HG02884 (cell line): ENCODE data around the gene ZDHHC8.
"Not testable (repeated sequence)": the region's sequence is repeated elsewhere in the genome, so short reads cannot be mapped to it uniquely, and the experiment has no call there.

ENCODE experiments used
- ATAC-seq: cut with Tn5 transposase; IDR thresholded peaks from one replicate; pipeline ENCODE4 v1.9.1; 2021; ENCODE audit warnings: mild to moderate bottlenecking, moderate library complexity; ENCODE audit not compliant: unreplicated experiment

The ZDHHC8 gene

GRCh38 chr22:20157430-20158183, 26.0 kb downstream of the ZDHHC8 start:
- ATAC-seq: no peak

- no peak for ATAC-seq
Measured at GRCh38 chr22:20158391-20159036, 26.9 kb downstream of the ZDHHC8 start.

- no peak for ATAC-seq
Measured at GRCh38 chr22:20159076-20159475, 27.5 kb downstream of the ZDHHC8 start.

GRCh38 chr22:20159531-20159930, 27.9 kb downstream of the ZDHHC8 start:
- not testable (repeated sequence) for ATAC-seq

- ATAC-seq: no peak
Measured at GRCh38 chr22:20160041-20160440, 28.4 kb downstream of the ZDHHC8 start.

- no peak for ATAC-seq
Measured at GRCh38 chr22:20164863-20165262, 33.3 kb downstream of the ZDHHC8 start.

GRCh38 chr22:20165421-20165820, 33.8 kb downstream of the ZDHHC8 start:
- ATAC-seq: no peak

- no peak for ATAC-seq
Measured at GRCh38 chr22:20165913-20166312, 34.3 kb downstream of the ZDHHC8 start.

- no peak for ATAC-seq
Measured at GRCh38 chr22:20166703-20167102, 35.1 kb downstream of the ZDHHC8 start.

- ATAC-seq: no peak
Measured at GRCh38 chr22:20167643-20168322, 36.2 kb downstream of the ZDHHC8 start.

- ATAC-seq: no peak
Measured at GRCh38 chr22:20169253-20169822, 37.7 kb downstream of the ZDHHC8 start.

GRCh38 chr22:20170170-20170569, 38.6 kb downstream of the ZDHHC8 start:
- ATAC-seq: no peak

- ATAC-seq: no peak
Measured at GRCh38 chr22:20171288-20172140, 39.9 kb downstream of the ZDHHC8 start.

GRCh38 chr22:20172141-20172613, 40.6 kb downstream of the ZDHHC8 start:
- ATAC-seq: no peak

- no peak for ATAC-seq
Measured at GRCh38 chr22:20173246-20173645, 41.6 kb downstream of the ZDHHC8 start.

GRCh38 chr22:20173772-20174171, 42.2 kb downstream of the ZDHHC8 start:
- ATAC-seq: no peak

GRCh38 chr22:20174785-20175596, 43.4 kb downstream of the ZDHHC8 start:
- ATAC-seq: no peak

- no peak for ATAC-seq
Measured at GRCh38 chr22:20175597-20175900, 43.9 kb downstream of the ZDHHC8 start.

- ATAC-seq: no peak
Measured at GRCh38 chr22:20176421-20177085, 44.9 kb downstream of the ZDHHC8 start.
